ENCODE results near the gene ATG5. TPM values are rescaled to one million over a fixed set of nuclear protein-coding genes. Genes with fewer than 3 reads are reported as not detected.

ATG5 gene
- total RNA-seq, 4 donors from 2014 or later, result 25.3 to 47.8 (median 35.2) TPM

GRCh38 chr6:106134906-106135634, 190.5 kb downstream of the ATG5 start:
- DNase-seq (ENCODE audit: extremely low spot score), result no peak
- H3K27me3 ChIP-seq, result no peaks in the 10 kb centered on the region
- H3K36me3 ChIP-seq, result no peaks in the 10 kb centered on the region
- no peaks in the 10 kb centered on the region for H3K4me1 ChIP-seq
- no peaks in the 10 kb centered on the region for H3K9me3 ChIP-seq
- H3K27ac ChIP-seq (replicated peaks in 1 of 4), result no peak overlapping the region
- TF ChIP-seq EP300 (IDR thresholded peaks at IDR 0.05) (no peak), CTCF (IDR thresholded peaks at IDR 0.05) (no peak), POLR2A (IDR thresholded peaks at IDR 0.05; ENCODE audit: low read depth) (no peak), POLR2AphosphoS5 (IDR thresholded peaks at IDR 0.05) (no peak)
- H3K4me3 ChIP-seq, result no peak overlapping the region
- intact Hi-C loops (cut with DNase I), result no loop called here
- WGBS, result 87% methylated on average over 18 of the region's 18 CpGs

Small RNA genes lying within 50 kb of the gene (small RNA-seq; reads per million reads assigned to genes)
- gene RF00015, result 0 reads per million in 3 donors
- 0 reads per million in 3 donors for gene RN7SL47P
- gene RNU6-344P, result 0 reads per million in 3 donors

Other genes with a start within 250 kb of the ATG5 start
- 1 to 10 TPM; 1.8 to 5.1 (median 2.3) TPM for gene PRDM1, start 239.4 kb downstream of the ATG5 start, total RNA-seq
- gene CRYBG1, start 35.0 kb upstream of the ATG5 start, total RNA-seq, result 1 to 10 TPM; 2.1 to 4.5 (median 3.6) TPM